ENCODE data around the gene VPS35L.

DNA sequence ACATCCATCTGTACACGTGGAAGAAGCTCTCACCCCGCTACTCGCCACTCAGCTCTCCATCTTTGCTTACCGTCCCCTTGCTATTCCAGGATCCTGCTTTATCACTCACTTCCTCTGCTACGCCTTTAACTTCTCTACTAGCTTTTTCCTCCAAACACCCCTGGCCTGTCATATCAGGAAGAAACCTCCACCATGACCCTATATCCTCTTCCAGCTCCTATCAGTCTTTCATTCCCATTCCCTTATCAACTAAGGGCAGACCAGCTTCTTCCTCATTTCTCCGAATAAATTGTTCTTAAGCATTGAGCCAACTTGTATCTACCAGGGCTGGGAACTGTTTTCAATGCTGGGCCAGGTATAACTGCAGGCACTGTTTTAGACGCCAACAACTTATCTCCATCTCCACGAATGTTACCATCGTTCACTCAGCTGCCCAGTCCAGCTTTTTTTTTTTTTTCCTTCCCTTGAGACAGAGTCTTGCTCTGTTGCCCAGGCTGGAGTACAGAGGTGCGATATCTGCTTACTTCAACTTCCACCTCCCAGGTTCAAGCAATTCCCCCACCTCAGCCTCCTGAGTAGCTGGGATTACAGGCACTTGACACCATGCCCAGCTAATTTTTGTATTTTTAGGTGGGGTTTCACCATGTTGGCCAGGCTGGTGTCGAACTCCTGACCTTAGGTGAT is 166.9 kb downstream of the VPS35L start:
- TF ChIP-seq, protein P1, sequence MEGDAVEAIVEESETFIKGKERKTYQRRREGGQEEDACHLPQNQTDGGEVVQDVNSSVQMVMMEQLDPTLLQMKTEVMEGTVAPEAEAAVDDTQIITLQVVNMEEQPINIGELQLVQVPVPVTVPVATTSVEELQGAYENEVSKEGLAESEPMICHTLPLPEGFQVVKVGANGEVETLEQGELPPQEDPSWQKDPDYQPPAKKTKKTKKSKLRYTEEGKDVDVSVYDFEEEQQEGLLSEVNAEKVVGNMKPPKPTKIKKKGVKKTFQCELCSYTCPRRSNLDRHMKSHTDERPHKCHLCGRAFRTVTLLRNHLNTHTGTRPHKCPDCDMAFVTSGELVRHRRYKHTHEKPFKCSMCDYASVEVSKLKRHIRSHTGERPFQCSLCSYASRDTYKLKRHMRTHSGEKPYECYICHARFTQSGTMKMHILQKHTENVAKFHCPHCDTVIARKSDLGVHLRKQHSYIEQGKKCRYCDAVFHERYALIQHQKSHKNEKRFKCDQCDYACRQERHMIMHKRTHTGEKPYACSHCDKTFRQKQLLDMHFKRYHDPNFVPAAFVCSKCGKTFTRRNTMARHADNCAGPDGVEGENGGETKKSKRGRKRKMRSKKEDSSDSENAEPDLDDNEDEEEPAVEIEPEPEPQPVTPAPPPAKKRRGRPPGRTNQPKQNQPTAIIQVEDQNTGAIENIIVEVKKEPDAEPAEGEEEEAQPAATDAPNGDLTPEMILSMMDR (IDR thresholded peaks at IDR 0.05; ENCODE audit: low read depth, low read length, poor library complexity, severe bottlenecking), result no peak
- TF ChIP-seq EZH2phosphoT487 (IDR thresholded peaks at IDR 0.05; ENCODE audit: borderline replicate concordance, low read length), result no peak

All from DOHH2 (cell line).